Measurements from ENCODE around the gene PSMG2.
"Not testable (repeated sequence)": the region's sequence is repeated elsewhere in the genome, so short reads cannot be mapped to it uniquely, and the experiment has no call there.

PSMG2 gene

GRCh38 chr18:12747530-12748315 lies 44.9 kb downstream of the PSMG2 start:
- Histone ChIP-seq H3K27ac (ENCODE audit: low read depth, low read length) (no peak overlapping the region), H3K9ac (ENCODE audit: low read depth in 1 of 2, low read length in 2 of 2) (no peak overlapping the region), H3K4me3 (ENCODE audit: low read depth in 1 of 2, low read length in 2 of 2) (no peak overlapping the region)

GRCh38 chr18:12748671-12749070 lies 45.8 kb downstream of the PSMG2 start:
- no peaks in the 10 kb centered on the region for H3K27me3 ChIP-seq (ENCODE audit: control insufficient read depth in 1 of 2, insufficient read depth in 2 of 2, low read length in 2 of 2)
- no peak overlapping the region for H3K27ac ChIP-seq (ENCODE audit: low read depth, low read length)
- no peak overlapping the region for H3K4me3 ChIP-seq (ENCODE audit: low read depth in 1 of 2, low read length in 2 of 2)
- no peaks in the 10 kb centered on the region for H3K9me3 ChIP-seq (ENCODE audit: control insufficient read depth in 1 of 2, low read length in 2 of 2)
- no peak overlapping the region for H3K9ac ChIP-seq (ENCODE audit: low read depth in 1 of 2, low read length in 2 of 2)
- no peaks in the 10 kb centered on the region for H3K36me3 ChIP-seq (ENCODE audit: control insufficient read depth in 1 of 2, insufficient read depth in 2 of 2, low read length in 2 of 2)
- no peaks in the 10 kb centered on the region for H3K4me1 ChIP-seq (ENCODE audit: control insufficient read depth in 1 of 2, insufficient read depth in 2 of 2, low read length in 2 of 2)

More at GRCh38 chr18:12747530-12748315, 44.9 kb downstream of the PSMG2 start:
- H3K4me1 ChIP-seq (ENCODE audit: control insufficient read depth in 1 of 2, insufficient read depth in 2 of 2, low read length in 2 of 2): no peaks in the 10 kb centered on the region
- H3K27me3 ChIP-seq (ENCODE audit: control insufficient read depth in 1 of 2, insufficient read depth in 2 of 2, low read length in 2 of 2): no peaks in the 10 kb centered on the region
- no peaks in the 10 kb centered on the region for H3K9me3 ChIP-seq (ENCODE audit: control insufficient read depth in 1 of 2, low read length in 2 of 2)
- no peaks in the 10 kb centered on the region for H3K36me3 ChIP-seq (ENCODE audit: control insufficient read depth in 1 of 2, insufficient read depth in 2 of 2, low read length in 2 of 2)

DNA sequence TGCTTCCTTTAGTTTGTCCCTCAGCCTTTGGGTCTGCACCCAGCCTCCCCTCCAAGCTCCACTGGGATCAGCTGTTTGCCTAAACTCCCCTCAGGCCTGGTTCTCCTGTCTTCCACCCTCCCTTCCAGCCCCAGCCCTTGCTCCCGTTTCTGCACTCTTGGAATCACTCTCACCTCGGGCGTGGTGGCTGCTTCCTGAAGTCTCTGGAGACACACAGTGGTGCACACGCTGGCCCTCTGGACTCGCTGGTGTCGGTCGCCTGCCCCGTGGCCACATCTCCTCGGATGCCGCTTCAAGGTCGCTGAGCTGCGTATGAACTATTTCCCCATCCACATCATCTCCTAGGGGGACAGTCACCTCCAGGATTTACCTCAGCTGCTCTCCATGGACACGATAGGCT lies 46.3 kb downstream of the PSMG2 start:
- H3K4me1 ChIP-seq (ENCODE audit: control insufficient read depth in 1 of 2, insufficient read depth in 2 of 2, low read length in 2 of 2): no peaks in the 10 kb centered on the region
- no peaks in the 10 kb centered on the region for H3K9me3 ChIP-seq (ENCODE audit: control insufficient read depth in 1 of 2, low read length in 2 of 2)
- no peaks in the 10 kb centered on the region for H3K27me3 ChIP-seq (ENCODE audit: control insufficient read depth in 1 of 2, insufficient read depth in 2 of 2, low read length in 2 of 2)
- H3K36me3 ChIP-seq (ENCODE audit: control insufficient read depth in 1 of 2, insufficient read depth in 2 of 2, low read length in 2 of 2): no peaks in the 10 kb centered on the region
- no peak overlapping the region for H3K27ac ChIP-seq (ENCODE audit: low read depth, low read length)
- no peak overlapping the region for H3K9ac ChIP-seq (ENCODE audit: low read depth in 1 of 2, low read length in 2 of 2)
- no peak overlapping the region for H3K4me3 ChIP-seq (ENCODE audit: low read depth in 1 of 2, low read length in 2 of 2)

- H3K4me3 ChIP-seq (ENCODE audit: low read depth in 1 of 2, low read length in 2 of 2): no peak overlapping the region
- no peak overlapping the region for H3K27ac ChIP-seq (ENCODE audit: low read depth, low read length)
- no peak overlapping the region for H3K9ac ChIP-seq (ENCODE audit: low read depth in 1 of 2, low read length in 2 of 2)
- H3K27me3 ChIP-seq (ENCODE audit: control insufficient read depth in 1 of 2, insufficient read depth in 2 of 2, low read length in 2 of 2): no peaks in the 10 kb centered on the region
- no peaks in the 10 kb centered on the region for H3K36me3 ChIP-seq (ENCODE audit: control insufficient read depth in 1 of 2, insufficient read depth in 2 of 2, low read length in 2 of 2)
- H3K4me1 ChIP-seq (ENCODE audit: control insufficient read depth in 1 of 2, insufficient read depth in 2 of 2, low read length in 2 of 2): no peaks in the 10 kb centered on the region
- H3K9me3 ChIP-seq (ENCODE audit: control insufficient read depth in 1 of 2, low read length in 2 of 2): no peaks in the 10 kb centered on the region
Observed at GRCh38 chr18:12750076-12750714, 47.4 kb downstream of the PSMG2 start.

DNA sequence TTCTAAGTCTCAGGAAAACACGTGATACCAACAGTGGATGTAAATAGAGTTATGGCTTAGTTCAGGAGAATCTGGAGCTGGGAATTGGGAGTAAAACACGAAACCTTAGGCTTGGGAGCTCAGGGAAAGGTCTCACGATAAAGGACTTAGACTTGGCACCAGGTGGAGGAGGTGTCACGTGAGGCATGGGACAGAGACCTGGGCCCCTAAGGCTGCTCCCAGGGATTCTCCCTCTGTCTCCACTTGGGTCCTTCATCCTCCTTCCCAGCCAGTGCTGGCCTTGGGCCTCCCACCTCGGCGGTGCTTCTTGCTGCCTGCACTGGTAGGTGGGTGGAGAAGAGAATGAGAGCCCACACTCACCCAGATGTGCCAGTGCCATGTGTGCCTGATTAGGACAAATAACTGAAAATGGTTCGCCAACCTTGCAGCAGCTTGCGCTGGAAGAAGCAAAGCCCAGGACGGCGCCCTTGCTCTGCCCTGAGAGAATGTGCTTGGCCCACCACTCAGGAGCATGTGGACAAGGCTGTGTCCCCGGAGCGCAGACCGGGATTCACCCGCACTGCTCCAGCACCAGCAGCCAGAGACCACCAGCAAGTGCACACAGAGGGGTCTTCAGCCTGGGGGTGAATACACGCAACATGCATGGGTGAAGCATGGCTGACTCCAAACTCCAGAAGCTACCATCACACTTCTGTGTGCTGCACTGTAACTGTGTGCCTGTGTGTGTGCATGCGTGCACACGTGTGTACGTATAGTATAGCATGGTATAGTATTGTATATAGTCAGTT lies 48.1 kb downstream of the PSMG2 start:
- Histone ChIP-seq H3K9ac (ENCODE audit: low read depth in 1 of 2, low read length in 2 of 2) (no peak overlapping the region), H3K4me3 (ENCODE audit: low read depth in 1 of 2, low read length in 2 of 2) (no peak overlapping the region), H3K9me3 (ENCODE audit: control insufficient read depth in 1 of 2, low read length in 2 of 2) (no peaks in the 10 kb centered on the region), H3K36me3 (ENCODE audit: control insufficient read depth in 1 of 2, insufficient read depth in 2 of 2, low read length in 2 of 2) (no peaks in the 10 kb centered on the region), H3K4me1 (ENCODE audit: control insufficient read depth in 1 of 2, insufficient read depth in 2 of 2, low read length in 2 of 2) (no peaks in the 10 kb centered on the region), H3K27ac (ENCODE audit: low read depth, low read length) (no peak overlapping the region), H3K27me3 (ENCODE audit: control insufficient read depth in 1 of 2, insufficient read depth in 2 of 2, low read length in 2 of 2) (no peaks in the 10 kb centered on the region)

- no peaks in the 10 kb centered on the region for H3K36me3 ChIP-seq (ENCODE audit: control insufficient read depth in 1 of 2, insufficient read depth in 2 of 2, low read length in 2 of 2)
- no peak overlapping the region for H3K27ac ChIP-seq (ENCODE audit: low read depth, low read length)
- H3K4me1 ChIP-seq (ENCODE audit: control insufficient read depth in 1 of 2, insufficient read depth in 2 of 2, low read length in 2 of 2): no peaks in the 10 kb centered on the region
- H3K4me3 ChIP-seq (ENCODE audit: low read depth in 1 of 2, low read length in 2 of 2): no peak overlapping the region
- no peak overlapping the region for H3K9ac ChIP-seq (ENCODE audit: low read depth in 1 of 2, low read length in 2 of 2)
- no peaks in the 10 kb centered on the region for H3K27me3 ChIP-seq (ENCODE audit: control insufficient read depth in 1 of 2, insufficient read depth in 2 of 2, low read length in 2 of 2)
- H3K9me3 ChIP-seq (ENCODE audit: control insufficient read depth in 1 of 2, low read length in 2 of 2): no peaks in the 10 kb centered on the region
Observed at GRCh38 chr18:12751503-12751884, 48.7 kb downstream of the PSMG2 start.

DNA sequence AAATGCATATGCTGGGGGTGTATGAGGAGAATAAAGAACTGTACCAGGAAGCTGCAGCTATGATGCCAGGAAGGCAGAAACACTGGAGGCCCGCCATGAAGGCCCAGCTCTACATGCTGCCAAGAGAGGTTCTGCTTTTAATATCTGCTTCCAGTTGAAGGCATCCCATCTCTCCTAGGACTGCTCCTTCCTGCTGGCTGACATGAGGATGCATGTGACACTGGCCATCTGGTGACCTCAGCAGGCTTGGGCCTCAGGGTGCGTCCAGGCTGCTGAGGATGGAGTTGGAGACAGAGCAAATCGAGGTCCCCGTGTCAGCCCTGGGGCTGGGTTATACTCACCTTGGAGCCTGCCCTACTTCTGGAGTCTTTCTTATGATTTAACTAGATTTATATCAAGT lies 49.0 kb downstream of the PSMG2 start:
- Histone ChIP-seq H3K9ac (ENCODE audit: low read depth in 1 of 2, low read length in 2 of 2) (no peak overlapping the region), H3K27me3 (ENCODE audit: control insufficient read depth in 1 of 2, insufficient read depth in 2 of 2, low read length in 2 of 2) (no peaks in the 10 kb centered on the region), H3K4me1 (ENCODE audit: control insufficient read depth in 1 of 2, insufficient read depth in 2 of 2, low read length in 2 of 2) (no peaks in the 10 kb centered on the region), H3K9me3 (ENCODE audit: control insufficient read depth in 1 of 2, low read length in 2 of 2) (no peaks in the 10 kb centered on the region), H3K4me3 (ENCODE audit: low read depth in 1 of 2, low read length in 2 of 2) (no peak overlapping the region), H3K27ac (ENCODE audit: low read depth, low read length) (no peak overlapping the region), H3K36me3 (ENCODE audit: control insufficient read depth in 1 of 2, insufficient read depth in 2 of 2, low read length in 2 of 2) (no peaks in the 10 kb centered on the region)

GRCh38 chr18:12754511-12754910 lies 51.7 kb downstream of the PSMG2 start:
- H3K27me3 ChIP-seq (ENCODE audit: control insufficient read depth in 1 of 2, insufficient read depth in 2 of 2, low read length in 2 of 2): no peaks in the 10 kb centered on the region
- H3K9ac ChIP-seq (ENCODE audit: low read depth in 1 of 2, low read length in 2 of 2): no peak overlapping the region

GRCh38 chr18:12755606-12756005 lies 52.8 kb downstream of the PSMG2 start:
- H3K36me3 ChIP-seq (ENCODE audit: control insufficient read depth in 1 of 2, insufficient read depth in 2 of 2, low read length in 2 of 2); H3K9me3 ChIP-seq (ENCODE audit: control insufficient read depth in 1 of 2, low read length in 2 of 2); H3K4me3 ChIP-seq (ENCODE audit: low read depth in 1 of 2, low read length in 2 of 2); H3K9ac ChIP-seq (ENCODE audit: low read depth in 1 of 2, low read length in 2 of 2); H3K27ac ChIP-seq (ENCODE audit: low read depth, low read length); H3K27me3 ChIP-seq (ENCODE audit: control insufficient read depth in 1 of 2, insufficient read depth in 2 of 2, low read length in 2 of 2); H3K4me1 ChIP-seq (ENCODE audit: control insufficient read depth in 1 of 2, insufficient read depth in 2 of 2, low read length in 2 of 2): not testable (repeated sequence)

More at GRCh38 chr18:12754511-12754910, 51.7 kb downstream of the PSMG2 start:
- Histone ChIP-seq H3K9me3 (ENCODE audit: control insufficient read depth in 1 of 2, low read length in 2 of 2) (no peaks in the 10 kb centered on the region), H3K4me1 (ENCODE audit: control insufficient read depth in 1 of 2, insufficient read depth in 2 of 2, low read length in 2 of 2) (no peaks in the 10 kb centered on the region), H3K36me3 (ENCODE audit: control insufficient read depth in 1 of 2, insufficient read depth in 2 of 2, low read length in 2 of 2) (no peaks in the 10 kb centered on the region), H3K4me3 (ENCODE audit: low read depth in 1 of 2, low read length in 2 of 2) (no peak overlapping the region), H3K27ac (ENCODE audit: low read depth, low read length) (no peak overlapping the region)

DNA sequence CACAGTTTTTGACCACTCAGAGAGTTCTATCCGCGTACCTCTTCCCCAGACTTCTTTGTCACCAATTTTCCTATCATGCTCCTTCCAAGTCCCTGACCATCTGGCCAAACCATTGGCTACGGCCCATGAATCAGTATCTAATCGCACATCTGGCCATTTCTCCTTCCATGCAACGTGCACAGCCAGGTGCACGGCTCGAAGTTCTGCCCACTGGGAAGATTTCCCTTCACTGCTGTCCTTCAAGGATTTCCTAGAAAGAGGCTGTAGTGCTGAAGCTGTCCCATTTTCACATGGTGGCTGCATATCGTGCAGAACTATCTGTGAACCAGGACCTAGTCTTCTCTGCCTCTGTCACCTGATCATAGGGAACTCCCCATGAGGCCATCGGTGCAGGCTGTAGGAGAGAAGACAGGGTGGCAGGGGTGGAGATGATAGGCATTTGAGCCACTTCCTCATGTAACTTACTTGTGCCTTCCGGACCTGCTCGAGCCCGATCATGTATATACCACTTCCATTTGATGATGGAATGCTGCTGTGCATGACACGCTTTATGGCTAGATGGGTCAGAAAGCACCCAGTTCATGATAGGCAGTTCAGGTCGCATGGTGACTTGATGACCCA lies 53.9 kb downstream of the PSMG2 start:
- H3K27me3 ChIP-seq (ENCODE audit: control insufficient read depth in 1 of 2, insufficient read depth in 2 of 2, low read length in 2 of 2); H3K9me3 ChIP-seq (ENCODE audit: control insufficient read depth in 1 of 2, low read length in 2 of 2); H3K9ac ChIP-seq (ENCODE audit: low read depth in 1 of 2, low read length in 2 of 2); H3K4me1 ChIP-seq (ENCODE audit: control insufficient read depth in 1 of 2, insufficient read depth in 2 of 2, low read length in 2 of 2); H3K27ac ChIP-seq (ENCODE audit: low read depth, low read length); H3K4me3 ChIP-seq (ENCODE audit: low read depth in 1 of 2, low read length in 2 of 2); H3K36me3 ChIP-seq (ENCODE audit: control insufficient read depth in 1 of 2, insufficient read depth in 2 of 2, low read length in 2 of 2): not testable (repeated sequence)
